ENCODE measurements around the gene CDCP2. TPM values are rescaled to one million over a fixed set of nuclear protein-coding genes. Genes with fewer than 3 reads are reported as not detected.

The CDCP2 gene
- total and polyA plus RNA-seq, 3 donors from 2014 or later = 0.06 to 0.24 (median 0.20) TPM

DNA sequence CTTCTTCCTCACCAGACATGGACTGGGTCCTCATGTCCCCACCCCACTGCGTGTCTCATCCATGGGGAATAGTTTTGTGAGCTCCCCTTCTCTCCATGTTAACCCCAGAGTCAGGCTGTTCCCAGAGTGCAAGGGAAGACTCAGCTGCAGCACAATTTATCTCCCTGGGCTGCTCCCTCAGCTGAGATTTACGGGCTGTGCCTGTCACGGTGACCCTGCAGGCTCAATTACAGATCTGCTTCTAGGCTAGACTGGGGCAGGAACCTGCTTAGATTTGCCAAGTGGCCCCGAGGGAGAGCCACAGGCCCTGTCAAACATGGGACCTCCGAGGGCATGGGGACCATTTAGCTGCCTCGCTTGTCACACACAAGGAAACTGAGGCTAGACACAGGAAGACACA is 37.8 kb downstream of the CDCP2 start:
- WGBS, 2 donors = 54 to 73% methylated on average over 1 to 6 of the region's 6 CpGs
- H3K27me3 ChIP-seq = no peaks in the 10 kb centered on the region
- no peaks in the 10 kb centered on the region for H3K9me3 ChIP-seq
- H3K36me3 ChIP-seq (ENCODE audit: low read depth, missing control alignments) = no peaks in the 10 kb centered on the region
- no peak overlapping the region for H3K27ac ChIP-seq
- intact Hi-C loops (cut with DNase I; ENCODE audit: low total_unique reads) = no loop called here
- DNase-seq = no peak
- no peaks in the 10 kb centered on the region for H3K4me1 ChIP-seq
- H3K4me3 ChIP-seq = no peak overlapping the region
- TF ChIP-seq CTCF (IDR thresholded peaks at IDR 0.05) (no peak), POLR2A (IDR thresholded peaks at IDR 0.05) (no peak)

GRCh38 chr1:54114001-54114400 is 38.8 kb downstream of the CDCP2 start:
- no peak overlapping the region for H3K27ac ChIP-seq
- no peaks in the 10 kb centered on the region for H3K9me3 ChIP-seq
- no peaks in the 10 kb centered on the region for H3K4me1 ChIP-seq
- intact Hi-C loops (cut with DNase I; ENCODE audit: low total_unique reads) = no loop called here
- TF ChIP-seq CTCF (IDR thresholded peaks at IDR 0.05) = no peak
- no peak for TF ChIP-seq POLR2A (IDR thresholded peaks at IDR 0.05)
- no peaks in the 10 kb centered on the region for H3K36me3 ChIP-seq (ENCODE audit: low read depth, missing control alignments)
- WGBS, 2 donors = 86 to 88% methylated on average over 4 of the region's 4 CpGs
- H3K4me3 ChIP-seq = no peak overlapping the region
- no peaks in the 10 kb centered on the region for H3K27me3 ChIP-seq
- no peak for DNase-seq

DNA sequence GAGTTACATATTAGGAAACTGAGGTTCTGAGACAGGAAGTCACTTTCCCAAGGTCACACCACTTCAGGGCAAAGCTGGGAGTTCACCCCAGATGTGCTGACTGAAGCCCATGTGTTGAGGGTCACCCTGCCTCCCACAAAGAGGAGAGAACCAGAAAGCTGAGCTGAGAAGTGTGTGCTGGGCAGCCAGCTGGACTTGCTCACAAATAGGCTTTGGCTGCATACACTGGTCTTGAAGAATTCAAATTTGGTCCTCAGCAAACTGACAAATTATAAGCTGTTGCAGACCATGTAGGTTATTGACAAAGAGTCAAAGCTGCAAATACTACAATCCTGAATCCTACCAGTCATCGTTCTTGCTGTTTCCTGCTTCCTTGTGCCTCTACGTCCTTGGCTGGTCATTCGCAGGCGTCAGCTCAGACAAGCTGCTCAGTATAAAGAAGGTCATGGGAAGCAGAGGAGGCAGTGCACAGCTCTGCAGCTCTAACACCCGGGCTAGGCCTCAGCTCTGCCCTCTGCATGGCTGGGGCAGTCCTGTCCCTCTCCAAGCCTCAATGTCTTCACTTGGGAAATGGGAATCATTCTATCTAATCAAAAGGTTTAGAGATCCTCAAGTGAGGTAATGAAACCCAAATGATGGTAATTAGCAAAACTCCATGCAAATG is 40.0 kb downstream of the CDCP2 start:
- Histone ChIP-seq H3K36me3 (ENCODE audit: low read depth, missing control alignments) (no peaks in the 10 kb centered on the region), H3K27me3 (no peaks in the 10 kb centered on the region), H3K27ac (no peak overlapping the region), H3K9me3 (no peaks in the 10 kb centered on the region), H3K4me1 (no peaks in the 10 kb centered on the region), H3K4me3 (no peak overlapping the region)
- WGBS, 2 donors = 54 to 69% methylated on average over 5 of the region's 5 CpGs
- intact Hi-C loops (cut with DNase I; ENCODE audit: low total_unique reads) = no loop called here
- TF ChIP-seq CTCF (IDR thresholded peaks at IDR 0.05) (no peak), POLR2A (IDR thresholded peaks at IDR 0.05) (no peak)
- no peak for DNase-seq

- no peaks in the 10 kb centered on the region for H3K4me1 ChIP-seq
- H3K36me3 ChIP-seq (ENCODE audit: low read depth, missing control alignments) = no peaks in the 10 kb centered on the region
- no peak overlapping the region for H3K4me3 ChIP-seq
- no peaks in the 10 kb centered on the region for H3K27me3 ChIP-seq
- no peak overlapping the region for H3K27ac ChIP-seq
- TF ChIP-seq POLR2A (IDR thresholded peaks at IDR 0.05) (no peak), CTCF (IDR thresholded peaks at IDR 0.05) (no peak)
- intact Hi-C loops (cut with DNase I; ENCODE audit: low total_unique reads) = no loop called here
- no peaks in the 10 kb centered on the region for H3K9me3 ChIP-seq
- 90 to 97% methylated on average over 7 of the region's 7 CpGs for WGBS, 2 donors
- DNase-seq = no peak
Observed at GRCh38 chr1:54112027-54112426, 40.8 kb downstream of the CDCP2 start.

DNA sequence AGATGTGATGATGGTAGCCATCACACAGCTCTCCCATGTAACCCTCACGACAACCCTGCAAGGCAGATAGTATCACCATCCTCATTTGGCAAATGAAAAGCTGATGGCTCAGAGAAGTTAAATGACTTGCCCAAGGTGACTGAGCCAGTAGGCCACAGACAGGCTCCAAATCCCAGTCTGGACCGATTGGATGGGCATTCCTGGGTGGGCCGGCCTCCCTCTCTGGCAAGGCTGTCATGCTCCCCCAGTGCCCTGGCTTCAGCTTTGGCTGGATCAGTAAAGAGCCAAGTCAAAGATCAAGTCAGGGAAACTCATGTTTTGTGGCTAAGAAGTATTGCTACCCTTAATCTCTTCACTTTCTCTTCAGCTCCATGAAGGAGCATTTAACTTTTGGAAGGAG is 41.2 kb downstream of the CDCP2 start:
- intact Hi-C loops (cut with DNase I; ENCODE audit: low total_unique reads) = no loop called here
- 70 to 96% methylated on average over 2 to 3 of the region's 3 CpGs for WGBS, 2 donors
- Histone ChIP-seq H3K27me3 (no peaks in the 10 kb centered on the region), H3K4me3 (no peak overlapping the region), H3K36me3 (ENCODE audit: low read depth, missing control alignments) (no peaks in the 10 kb centered on the region), H3K9me3 (no peaks in the 10 kb centered on the region), H3K4me1 (no peaks in the 10 kb centered on the region), H3K27ac (no peak overlapping the region)
- TF ChIP-seq POLR2A (IDR thresholded peaks at IDR 0.05) (no peak), CTCF (IDR thresholded peaks at IDR 0.05) (no peak)
- DNase-seq = no peak
